Spleen (tissue), 7 donors: ENCODE results near the gene SEMA3F.

Experiments
- CTCF ChIP-seq, 11 experiments: fragments of 200-600 bp in 7 of 11; fragments of 450-650 bp in 4 of 11; sonication (generic) in 4 of 11; IDR thresholded peaks in 8 of 11; conservative IDR thresholded peaks in 3 of 11; 1 replicate in 7 of 11; 2 replicates in 4 of 11; pipeline versions ENCODE4 v1.4.0 to v1.8.0; 2016 to 2021; ENCODE audit warnings: antibody characterized with exemption in 11 of 11, inconsistent platforms in 4 of 11, mild to moderate bottlenecking in 1 of 11
- POLR2A ChIP-seq, 3 donors: fragments of 450-650 bp; IDR thresholded peaks; one replicate each; pipeline ENCODE4 v1.5.1; 2017; ENCODE audit warnings: antibody characterized with exemption in 3 of 3, mild to moderate bottlenecking in 1 of 3
- POLR2AphosphoS5 ChIP-seq, 3 donors: sonication (generic); formaldehyde crosslinking; IDR thresholded peaks; one replicate each; pipeline ENCODE4 v1.5.1; 2017; ENCODE audit warnings: antibody characterized with exemption in 3 of 3
- donor health status: DM: no; HTN: no; CAD: no; lungs with moderate emphysema.
- donor health status: DM: no; HTN: no; CAD: no.
- donor health status: DM: no; HTN: no; CAD: no.

DNA sequence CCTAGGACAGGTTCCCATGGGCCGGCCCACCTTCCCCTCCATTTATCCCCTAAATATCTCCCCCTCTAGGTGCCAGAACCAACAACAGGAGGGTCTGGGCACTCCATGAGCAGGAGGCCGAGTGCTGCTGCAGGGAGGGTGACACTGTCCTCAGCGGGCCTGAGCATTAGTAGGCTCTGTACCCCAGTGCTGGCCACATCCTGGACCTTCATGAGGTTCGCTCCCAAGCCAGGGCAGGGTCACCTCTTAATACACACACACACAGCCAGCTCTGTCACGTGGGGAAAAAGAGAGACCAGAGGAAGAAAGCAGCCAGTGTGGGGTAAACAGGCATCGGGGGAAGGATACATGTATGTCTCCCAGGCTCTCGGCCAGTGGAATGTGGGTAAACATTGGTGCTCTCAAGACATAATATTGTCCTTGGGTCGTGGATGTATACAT lies 27.9 kb upstream of the SEMA3F start:
- TF ChIP-seq CTCF (IDR thresholded peaks at IDR 0.05 in 8 of 11, conservative IDR thresholded peaks at IDR 0.05 in 3 of 11) (no peak), POLR2A (IDR thresholded peaks at IDR 0.05) (no peak), POLR2AphosphoS5 (IDR thresholded peaks at IDR 0.05) (no peak)
